HG03135 (cell line): ENCODE results near the gene SLC6A17.

Experiments used
- ATAC-seq: cut with Tn5 transposase; IDR thresholded peaks from one replicate; pipeline ENCODE4 v1.9.1; 2021; ENCODE audit warnings: mild to moderate bottlenecking, moderate library complexity; ENCODE audit not compliant: unreplicated experiment

The SLC6A17 gene

GRCh38 chr1:110198746-110199145 lies 48.5 kb downstream of the SLC6A17 start:
- no peak for ATAC-seq

- no peak for ATAC-seq
These were observed 49.9 kb downstream of the SLC6A17 start for GRCh38 chr1:110200190-110200589.

DNA sequence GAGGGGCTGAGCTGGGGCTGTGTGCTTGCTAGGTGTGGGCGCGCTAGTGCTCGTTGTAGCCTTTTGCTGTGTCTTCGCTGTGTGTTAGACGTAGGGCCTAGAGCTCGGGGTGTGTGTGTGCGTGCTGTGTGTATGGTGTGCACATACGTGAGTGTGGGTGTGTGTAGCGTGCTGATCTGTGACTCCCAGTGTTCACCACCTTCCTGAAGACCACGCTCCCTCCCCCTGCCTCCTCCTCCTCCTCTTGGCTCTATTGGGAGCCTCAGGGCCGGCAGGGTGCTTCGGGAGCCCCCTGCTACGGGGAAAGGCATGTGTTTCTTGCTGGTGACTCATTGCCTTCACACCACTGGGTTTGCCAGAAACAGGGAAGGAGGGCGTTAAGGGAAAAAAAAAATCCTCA lies 50.4 kb downstream of the SLC6A17 start:
- ATAC-seq: no peak

DNA sequence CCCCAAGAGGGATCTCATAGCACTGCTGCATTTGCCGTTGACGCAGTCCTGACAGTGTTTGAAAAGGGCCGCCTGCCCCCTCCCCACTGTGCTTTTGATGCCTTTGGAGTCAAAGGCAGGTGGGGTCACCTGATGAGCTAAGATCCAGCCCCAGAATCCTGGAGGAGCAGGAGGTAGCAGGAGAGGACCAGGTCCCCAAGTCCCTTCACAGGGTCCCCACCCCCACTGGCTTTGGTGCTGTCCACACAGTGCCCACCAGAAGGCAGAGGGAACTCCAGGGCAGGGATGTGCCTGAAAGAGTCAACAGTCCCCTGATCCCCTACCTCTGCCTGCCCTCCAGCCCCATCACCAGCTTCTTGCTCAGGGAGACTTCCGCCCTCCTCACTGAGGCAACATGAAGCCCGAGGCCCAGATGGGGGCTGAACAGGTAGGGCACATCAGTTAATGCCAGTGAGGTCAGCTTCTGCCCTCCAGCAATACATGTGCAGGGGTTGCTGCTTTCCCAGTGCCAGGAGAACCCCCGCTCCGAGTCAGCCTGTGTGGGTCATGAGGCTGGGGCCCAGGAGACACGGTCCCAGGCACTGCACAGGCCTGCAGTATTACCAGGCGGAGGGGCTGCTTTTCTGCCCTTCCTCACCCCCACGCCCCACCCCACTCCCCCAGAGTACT lies 51.0 kb downstream of the SLC6A17 start:
- ATAC-seq: no peak

DNA sequence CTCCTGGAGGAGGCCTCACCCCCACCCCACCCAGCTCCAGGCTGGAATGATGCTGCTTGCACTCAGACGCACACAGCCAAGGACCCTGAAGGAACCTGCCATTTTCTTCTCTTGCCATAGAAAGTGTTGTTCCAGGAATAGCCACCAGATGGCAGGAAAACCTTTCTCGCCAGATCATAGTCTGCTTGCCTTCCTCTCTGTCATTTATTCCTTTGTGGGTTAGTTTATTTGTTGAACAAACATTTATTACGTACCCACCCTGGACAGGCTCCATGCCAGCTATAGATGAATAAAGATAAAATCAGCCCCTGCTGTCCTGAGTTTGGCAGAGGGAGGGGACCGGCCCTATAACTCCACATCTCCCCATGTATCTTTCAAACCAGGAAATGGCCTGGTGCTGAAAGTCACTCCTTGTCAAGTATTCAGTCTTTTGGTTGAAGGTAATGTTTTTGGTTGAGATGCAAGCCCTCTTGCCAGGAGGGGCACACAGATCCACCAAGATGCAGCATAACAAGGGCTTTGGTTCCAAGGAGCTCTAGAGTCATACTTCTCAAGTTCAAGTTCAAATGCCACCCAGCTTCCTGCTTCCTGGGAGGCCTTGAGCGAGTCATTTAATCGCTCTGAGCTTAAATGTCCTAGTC lies 52.8 kb downstream of the SLC6A17 start:
- ATAC-seq: no peak

GRCh38 chr1:110205156-110205555 lies 54.9 kb downstream of the SLC6A17 start:
- no peak for ATAC-seq

GRCh38 chr1:110205591-110206155 lies 55.4 kb downstream of the SLC6A17 start:
- no peak for ATAC-seq

DNA sequence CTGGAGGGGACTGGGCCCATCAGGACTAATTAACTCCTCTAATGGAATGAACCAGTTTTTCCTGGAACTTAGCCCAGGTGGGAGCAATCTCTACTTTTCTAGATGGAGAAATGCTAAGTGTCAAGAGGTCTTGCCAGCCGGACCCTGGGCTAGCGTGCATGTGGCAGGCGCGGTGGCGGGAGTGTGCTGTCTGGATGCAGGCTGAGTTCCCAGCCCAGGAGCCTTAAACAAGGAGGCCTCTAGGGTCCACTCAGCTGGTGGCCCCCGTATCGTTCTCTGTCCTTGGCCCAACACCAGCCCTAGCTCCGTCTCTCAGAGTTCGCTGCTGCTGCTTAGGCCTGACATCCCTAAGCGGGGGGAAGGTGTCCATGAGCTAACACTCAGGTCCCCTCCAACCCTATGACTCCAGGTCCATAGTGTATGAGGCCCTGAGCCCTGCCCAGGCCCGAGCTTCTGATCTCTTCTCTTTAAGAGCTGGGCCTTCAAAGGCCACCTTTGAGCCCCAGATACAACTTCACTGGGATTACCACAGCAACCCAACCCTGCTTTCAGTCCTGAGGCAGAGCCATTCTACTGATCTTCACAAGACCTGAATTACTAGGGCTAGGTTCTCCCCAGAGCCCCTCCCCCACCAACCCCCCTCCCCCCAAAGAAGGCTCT lies 56.1 kb downstream of the SLC6A17 start:
- no peak for ATAC-seq

GRCh38 chr1:110207831-110208230 lies 57.5 kb downstream of the SLC6A17 start:
- ATAC-seq: no peak

- ATAC-seq: no peak
These were observed 58.8 kb downstream of the SLC6A17 start for GRCh38 chr1:110208916-110209645.

DNA sequence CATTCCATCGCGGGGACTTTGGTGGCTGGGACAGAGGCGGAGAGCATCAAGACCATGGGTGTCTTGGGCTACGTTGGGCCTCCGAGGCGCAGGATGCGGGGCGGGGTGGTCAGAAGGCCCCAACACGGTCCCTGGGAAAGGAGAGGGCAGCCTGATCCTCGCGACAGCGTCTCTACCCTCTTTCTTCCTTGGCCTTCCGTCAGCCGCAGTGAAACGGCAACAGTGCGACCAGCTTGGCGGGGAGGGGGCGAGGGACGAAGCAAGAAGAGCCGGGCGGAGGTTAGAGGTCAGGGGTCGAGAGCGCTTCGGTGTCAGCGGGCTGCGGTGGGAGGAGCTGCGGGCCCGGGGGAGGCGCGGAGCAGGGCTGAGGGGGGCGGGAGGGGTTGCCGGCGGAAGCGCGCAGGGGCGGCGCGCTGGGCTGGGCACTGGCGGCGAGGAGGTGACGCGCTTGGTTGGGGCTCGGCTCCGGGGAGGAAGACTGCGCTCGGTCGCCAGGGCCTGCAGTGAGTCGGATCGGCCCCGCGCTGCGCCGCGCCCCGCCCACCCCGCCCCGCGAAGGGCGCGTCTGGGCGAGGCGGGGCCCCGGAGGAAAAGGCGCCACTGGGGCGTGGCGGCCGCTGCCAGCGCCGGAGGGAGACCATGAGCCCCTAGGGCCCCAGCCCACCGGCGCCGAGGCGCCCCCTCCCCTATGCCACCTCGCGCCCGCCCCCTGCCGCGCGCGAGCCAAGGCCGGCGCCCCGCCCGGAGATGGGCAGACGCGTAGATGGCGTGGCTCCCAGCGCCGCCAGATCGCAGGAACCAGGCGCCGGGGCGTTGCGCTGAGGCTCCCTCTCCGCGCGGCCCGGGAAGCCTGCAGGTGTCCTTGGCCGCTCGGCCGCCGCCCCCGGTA lies 59.7 kb downstream of the SLC6A17 start, which contains the start of gene KCNC4:
KCNC4 (plus strand) TSS at position 600 of the 889 bp plus-strand sequence. CDS start 1,186 bp downstream, outside the sequence.
- ATAC-seq: peak; percentile 80

- ATAC-seq: peak; percentile 20
These were observed 60.6 kb downstream of the SLC6A17 start for GRCh38 chr1:110210604-110211495.

DNA sequence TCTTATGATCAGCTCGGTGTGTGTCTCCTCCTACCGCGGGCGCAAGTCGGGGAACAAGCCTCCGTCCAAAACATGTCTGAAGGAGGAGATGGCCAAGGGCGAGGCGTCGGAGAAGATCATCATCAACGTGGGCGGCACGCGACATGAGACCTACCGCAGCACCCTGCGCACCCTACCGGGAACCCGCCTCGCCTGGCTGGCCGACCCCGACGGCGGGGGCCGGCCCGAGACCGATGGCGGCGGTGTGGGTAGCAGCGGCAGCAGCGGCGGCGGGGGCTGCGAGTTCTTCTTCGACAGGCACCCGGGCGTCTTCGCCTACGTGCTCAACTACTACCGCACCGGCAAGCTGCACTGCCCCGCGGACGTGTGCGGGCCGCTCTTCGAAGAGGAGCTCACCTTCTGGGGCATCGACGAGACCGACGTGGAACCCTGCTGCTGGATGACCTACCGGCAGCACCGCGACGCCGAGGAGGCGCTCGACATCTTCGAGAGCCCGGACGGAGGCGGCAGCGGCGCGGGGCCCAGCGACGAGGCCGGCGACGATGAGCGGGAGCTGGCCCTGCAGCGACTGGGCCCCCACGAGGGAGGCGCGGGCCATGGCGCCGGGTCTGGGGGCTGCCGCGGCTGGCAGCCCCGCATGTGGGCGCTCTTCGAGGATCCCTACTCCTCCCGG lies 61.3 kb downstream of the SLC6A17 start:
- no peak for ATAC-seq

- no peak for ATAC-seq
These were observed 62.2 kb downstream of the SLC6A17 start for GRCh38 chr1:110212169-110213142.

DNA sequence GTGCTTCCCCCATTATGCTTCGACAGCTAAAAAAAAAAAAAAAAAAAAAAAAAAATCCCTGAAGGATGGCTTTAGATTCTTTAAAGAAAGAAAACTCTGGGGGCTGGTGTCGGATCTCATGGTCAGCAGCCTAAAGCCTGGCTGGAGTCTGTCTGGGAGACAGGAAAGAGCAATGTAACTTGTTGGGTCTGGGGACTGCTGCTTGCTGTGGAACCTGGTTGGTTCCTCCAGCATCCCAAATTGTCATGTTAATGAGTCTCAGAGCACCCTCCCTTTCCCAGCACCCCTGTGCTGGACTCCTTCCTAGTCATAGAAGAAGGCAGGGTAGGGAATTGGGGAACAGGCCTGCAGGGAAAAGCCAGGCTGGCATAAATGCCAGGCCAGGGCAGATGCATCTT lies 62.8 kb downstream of the SLC6A17 start:
- ATAC-seq: no peak

- ATAC-seq: no peak
These were observed 64.4 kb downstream of the SLC6A17 start for GRCh38 chr1:110214454-110215404.
